DMS153 (cell line): ENCODE measurements around the gene PISD.

Experiments used
- DNase-seq: peaks from one replicate; lab custom pipeline; 2025; lab: John Stamatoyannopoulos, UW

Gene PISD

GRCh38 chr22:31625661-31626426 lies 36.2 kb downstream of the PISD start:
- no peak for DNase-seq

- DNase-seq = no peak
Measured at GRCh38 chr22:31625257-31625640, 36.8 kb downstream of the PISD start.

GRCh38 chr22:31623592-31624304 lies 38.3 kb downstream of the PISD start:
- DNase-seq = no peak

- no peak for DNase-seq
Measured at GRCh38 chr22:31622980-31623379, 39.0 kb downstream of the PISD start.

- DNase-seq = no peak
Measured at GRCh38 chr22:31621507-31622124, 40.4 kb downstream of the PISD start.

- no peak for DNase-seq
Measured at GRCh38 chr22:31620756-31621480, 41.1 kb downstream of the PISD start.

GRCh38 chr22:31619611-31620300 lies 42.3 kb downstream of the PISD start:
- DNase-seq = no peak

- no peak for DNase-seq
Measured at GRCh38 chr22:31618471-31619176, 43.4 kb downstream of the PISD start.

GRCh38 chr22:31618057-31618456 lies 44.0 kb downstream of the PISD start:
- peak; percentile 97 for DNase-seq

GRCh38 chr22:31616315-31616980 lies 45.6 kb downstream of the PISD start:
- DNase-seq = no peak

- no peak for DNase-seq
Measured at GRCh38 chr22:31615940-31616314, 46.1 kb downstream of the PISD start.

- no peak for DNase-seq
Measured at GRCh38 chr22:31615491-31615860, 46.5 kb downstream of the PISD start.

- DNase-seq = no peak
Measured at GRCh38 chr22:31614781-31615490, 47.1 kb downstream of the PISD start.

- DNase-seq = no peak
Measured at GRCh38 chr22:31613904-31614296, 48.1 kb downstream of the PISD start.

GRCh38 chr22:31613286-31613903 lies 48.6 kb downstream of the PISD start:
- no peak for DNase-seq

- DNase-seq = no peak
Measured at GRCh38 chr22:31612891-31613285, 49.1 kb downstream of the PISD start.

- DNase-seq = no peak
Measured at GRCh38 chr22:31611061-31611760, 50.8 kb downstream of the PISD start.

GRCh38 chr22:31610611-31611010 lies 51.4 kb downstream of the PISD start:
- DNase-seq = no peak

- DNase-seq = no peak
Measured at GRCh38 chr22:31609716-31610115, 52.3 kb downstream of the PISD start.
